ENCODE results near the gene MYZAP.
A peak's percentile ranks its signal among the peaks of the same experiment; 100 is the strongest.

Gene MYZAP

DNA sequence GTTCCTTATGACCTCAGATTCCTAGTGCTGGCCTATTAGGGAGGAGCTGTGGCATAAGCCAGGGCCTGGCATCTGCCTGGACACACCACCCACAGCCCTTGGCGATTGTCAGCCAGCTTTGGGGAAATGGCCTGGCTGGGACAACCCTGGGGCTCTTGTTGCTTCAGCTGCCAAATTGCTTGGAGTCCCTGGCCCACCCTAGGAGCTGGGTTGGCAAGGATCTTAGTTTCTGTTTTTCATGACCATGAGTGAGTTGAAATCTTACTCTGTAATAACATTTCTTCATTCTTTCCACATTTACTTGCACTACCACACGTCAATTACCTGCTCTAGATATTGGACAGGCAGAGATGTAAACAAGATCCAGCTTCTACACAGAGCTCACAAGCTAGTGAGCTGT lies 1.9 kb upstream of the MYZAP start:
- H3K4me3 ChIP-seq = no peak overlapping the region
- no peak for TF ChIP-seq CTCF (IDR thresholded peaks at IDR 0.05)
- no peak for DNase-seq (ENCODE audit: low spot score)
- H3K27ac ChIP-seq = peak overlapping the region in 1 of 2 donors; percentile 47

DNA sequence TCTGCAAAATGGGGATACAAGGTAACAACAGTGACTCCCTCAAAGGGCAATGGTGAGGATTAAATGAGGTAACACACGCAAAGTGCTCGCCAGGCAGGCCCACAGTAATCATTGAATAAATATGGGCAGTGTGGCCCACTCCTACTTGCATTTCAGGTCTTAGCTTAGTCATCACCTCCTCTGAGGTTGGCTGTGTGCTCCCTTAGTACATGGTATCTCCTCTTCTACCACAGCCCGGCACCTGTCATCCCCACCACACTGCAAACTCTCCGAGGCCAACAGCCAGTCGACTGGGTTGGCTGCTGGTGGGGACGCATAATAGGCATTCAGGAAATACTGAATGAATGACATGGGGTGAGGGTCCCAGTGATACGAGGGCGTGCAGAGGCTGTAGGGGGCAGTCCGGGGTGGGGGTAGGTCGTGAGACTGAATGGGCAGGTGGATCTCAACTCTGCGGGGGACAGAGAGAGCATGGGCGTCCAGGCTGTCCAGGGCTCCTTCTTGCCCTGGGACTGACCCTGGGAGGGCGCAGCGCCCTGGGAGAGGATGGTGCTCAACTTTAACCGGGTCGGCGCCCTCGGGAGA lies 375 bp upstream of the MYZAP start:
- Histone ChIP-seq H3K4me3 (peak overlapping the region; percentile 85), H3K27ac (peak overlapping the region in 1 of 2 donors; percentile 36)
- no peak for TF ChIP-seq CTCF (IDR thresholded peaks at IDR 0.05)
- DNase-seq (ENCODE audit: low spot score) = no peak

DNA sequence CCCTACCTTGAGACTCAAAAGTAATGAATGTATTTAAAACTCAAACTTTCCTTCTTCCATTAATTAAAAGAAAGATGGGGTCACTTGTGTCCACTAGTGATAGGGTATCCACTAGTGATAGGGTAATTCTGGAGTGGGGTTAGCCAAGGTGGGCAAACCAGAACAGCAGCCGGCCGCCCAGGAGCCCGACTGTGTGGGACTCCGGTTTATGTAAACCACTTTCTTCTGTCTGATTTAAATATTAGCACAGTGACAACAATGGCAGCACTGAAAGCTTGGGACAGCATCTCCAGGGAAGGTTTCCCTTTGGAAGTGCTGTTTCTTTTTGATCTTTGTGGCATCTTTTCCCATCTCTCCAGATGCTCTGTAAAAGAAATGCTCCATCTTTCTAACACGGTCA lies 722 bp downstream of the MYZAP start:
- no peak for DNase-seq (ENCODE audit: low spot score)
- H3K27ac ChIP-seq = no peak overlapping the region
- TF ChIP-seq CTCF (IDR thresholded peaks at IDR 0.05) = no peak
- H3K4me3 ChIP-seq = peak overlapping the region; percentile 85

DNA sequence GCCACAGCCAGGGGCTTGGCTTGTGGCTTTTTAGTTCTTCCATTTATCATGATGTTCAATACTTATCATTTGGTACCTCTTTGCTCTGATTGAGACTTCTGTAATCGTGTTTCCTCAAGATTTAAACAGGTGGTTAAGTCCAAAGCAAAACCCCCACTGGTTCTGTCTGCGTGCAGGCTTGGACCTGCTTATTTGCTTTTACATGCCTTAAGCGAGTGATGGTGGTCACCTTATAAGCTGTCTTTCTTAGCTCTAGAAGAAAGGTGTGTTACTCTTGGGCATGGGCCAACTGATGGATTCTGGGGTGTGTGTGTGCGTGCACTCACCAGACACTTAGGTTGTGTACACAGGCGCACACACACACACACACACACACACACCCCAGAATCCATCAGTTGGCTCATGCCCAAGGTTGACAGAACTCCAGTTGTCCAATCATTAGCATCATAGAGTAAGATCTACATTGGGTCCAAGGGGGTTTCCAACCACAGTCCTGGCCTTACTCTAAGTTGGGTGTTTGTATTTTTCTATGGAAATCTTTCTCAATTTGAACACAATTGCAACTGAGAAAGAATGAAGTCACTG lies 1.2 kb downstream of the MYZAP start:
- H3K27ac ChIP-seq = no peak overlapping the region
- no peak for TF ChIP-seq CTCF (IDR thresholded peaks at IDR 0.05)
- no peak for DNase-seq (ENCODE audit: low spot score)
- no peak overlapping the region for H3K4me3 ChIP-seq

DNA sequence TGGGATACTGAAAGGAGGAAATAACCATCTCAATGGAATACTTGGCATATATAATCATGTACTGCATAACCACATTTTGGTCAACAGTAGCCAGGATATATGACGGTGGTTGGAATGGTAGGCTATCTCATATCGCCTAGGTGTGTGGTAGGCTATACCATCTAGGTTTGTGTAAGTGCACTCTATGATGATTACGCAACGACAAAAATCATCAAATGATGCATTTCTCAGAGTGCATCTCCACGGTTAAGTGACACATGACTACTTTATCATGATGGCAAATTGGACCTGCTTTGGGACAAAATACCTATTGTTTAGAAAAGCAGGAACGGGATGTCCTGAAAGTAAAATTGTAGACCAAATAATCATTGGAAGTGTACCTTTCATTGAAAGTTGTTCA lies 2.8 kb downstream of the MYZAP start:
- DNase-seq (ENCODE audit: low spot score) = no peak
- no peak for TF ChIP-seq CTCF (IDR thresholded peaks at IDR 0.05)
- Histone ChIP-seq H3K4me3 (no peak overlapping the region), H3K27ac (peak overlapping the region in 1 of 2 donors; percentile 1)

- no peak for TF ChIP-seq CTCF (IDR thresholded peaks at IDR 0.05)
- Histone ChIP-seq H3K4me3 (no peak overlapping the region), H3K27ac (no peak overlapping the region)
- no peak for DNase-seq (ENCODE audit: low spot score)
Measured at GRCh38 chr15:57595011-57595866, 3.5 kb downstream of the MYZAP start.
